Measurements from ENCODE around the gene LARGE1. TPM values are rescaled to one million over a fixed set of nuclear protein-coding genes. Genes with fewer than 3 reads are reported as not detected.

The LARGE1 gene
- total and polyA plus RNA-seq, 2 of the 13 experiments (the other 11 are each of a cell fraction or from before 2014, with no cell fraction given), result 8.4 to 11.0 TPM

GRCh38 chr22:33920927-33921524, 750 bp upstream of the LARGE1 start (continued):
- TF ChIP-seq PATZ1 (CRISPR knock-in tag; IDR thresholded peaks at IDR 0.05), result peak; percentile 59
- no peak for TF ChIP-seq PCBP2 (optimal IDR thresholded peaks at IDR 0.05; ENCODE audit: low read depth, low read length, poor library complexity, severe bottlenecking)
- TF ChIP-seq HDAC1 (CRISPR knock-in tag; IDR thresholded peaks at IDR 0.05), result peak; percentile 44; the same call in 1 of the 2 replicates
- TF ChIP-seq, protein P1, sequence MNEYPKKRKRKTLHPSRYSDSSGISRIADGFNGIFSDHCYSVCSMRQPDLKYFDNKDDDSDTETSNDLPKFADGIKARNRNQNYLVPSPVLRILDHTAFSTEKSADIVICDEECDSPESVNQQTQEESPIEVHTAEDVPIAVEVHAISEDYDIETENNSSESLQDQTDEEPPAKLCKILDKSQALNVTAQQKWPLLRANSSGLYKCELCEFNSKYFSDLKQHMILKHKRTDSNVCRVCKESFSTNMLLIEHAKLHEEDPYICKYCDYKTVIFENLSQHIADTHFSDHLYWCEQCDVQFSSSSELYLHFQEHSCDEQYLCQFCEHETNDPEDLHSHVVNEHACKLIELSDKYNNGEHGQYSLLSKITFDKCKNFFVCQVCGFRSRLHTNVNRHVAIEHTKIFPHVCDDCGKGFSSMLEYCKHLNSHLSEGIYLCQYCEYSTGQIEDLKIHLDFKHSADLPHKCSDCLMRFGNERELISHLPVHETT (CRISPR knock-in tag; conservative IDR thresholded peaks at IDR 0.05), result no peak
- TF ChIP-seq ZBTB4 (CRISPR knock-in tag; IDR thresholded peaks at IDR 0.05; ENCODE audit: borderline replicate concordance), result no peak
- TF ChIP-seq THAP8 (CRISPR knock-in tag; IDR thresholded peaks at IDR 0.05; ENCODE audit: borderline replicate concordance), result no peak
- TF ChIP-seq ZNF367 (CRISPR knock-in tag; IDR thresholded peaks at IDR 0.05; ENCODE audit: borderline replicate concordance), result no peak; the same call in 1 of the 2 replicates
- TF ChIP-seq ATF7-NPFF (CRISPR knock-in tag; IDR thresholded peaks at IDR 0.05; ENCODE audit: low read depth), result peak; percentile 15; the same call in 1 of the 2 replicates
- TF ChIP-seq, protein P2, sequence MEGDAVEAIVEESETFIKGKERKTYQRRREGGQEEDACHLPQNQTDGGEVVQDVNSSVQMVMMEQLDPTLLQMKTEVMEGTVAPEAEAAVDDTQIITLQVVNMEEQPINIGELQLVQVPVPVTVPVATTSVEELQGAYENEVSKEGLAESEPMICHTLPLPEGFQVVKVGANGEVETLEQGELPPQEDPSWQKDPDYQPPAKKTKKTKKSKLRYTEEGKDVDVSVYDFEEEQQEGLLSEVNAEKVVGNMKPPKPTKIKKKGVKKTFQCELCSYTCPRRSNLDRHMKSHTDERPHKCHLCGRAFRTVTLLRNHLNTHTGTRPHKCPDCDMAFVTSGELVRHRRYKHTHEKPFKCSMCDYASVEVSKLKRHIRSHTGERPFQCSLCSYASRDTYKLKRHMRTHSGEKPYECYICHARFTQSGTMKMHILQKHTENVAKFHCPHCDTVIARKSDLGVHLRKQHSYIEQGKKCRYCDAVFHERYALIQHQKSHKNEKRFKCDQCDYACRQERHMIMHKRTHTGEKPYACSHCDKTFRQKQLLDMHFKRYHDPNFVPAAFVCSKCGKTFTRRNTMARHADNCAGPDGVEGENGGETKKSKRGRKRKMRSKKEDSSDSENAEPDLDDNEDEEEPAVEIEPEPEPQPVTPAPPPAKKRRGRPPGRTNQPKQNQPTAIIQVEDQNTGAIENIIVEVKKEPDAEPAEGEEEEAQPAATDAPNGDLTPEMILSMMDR (CRISPR knock-in tag; IDR thresholded peaks at IDR 0.05), result 0 out of 2 replicates have a peak, but pooled peaks have one; percentile 7
- TF ChIP-seq SYNCRIP (IDR thresholded peaks at IDR 0.05; ENCODE audit: insufficient read depth, low read depth, low read length), result no peak
- TF ChIP-seq KLF12 (CRISPR knock-in tag; IDR thresholded peaks at IDR 0.05; ENCODE audit: borderline replicate concordance), result peak; percentile 30; the same call in 1 of the 2 replicates
- peak; percentile 49 to 87 for TF ChIP-seq POLR2A (IDR thresholded peaks at IDR 0.05; ENCODE audit: insufficient read depth in 1 of 2, low read depth in 2 of 2, low read length in 2 of 2)
- TF ChIP-seq, protein P3, sequence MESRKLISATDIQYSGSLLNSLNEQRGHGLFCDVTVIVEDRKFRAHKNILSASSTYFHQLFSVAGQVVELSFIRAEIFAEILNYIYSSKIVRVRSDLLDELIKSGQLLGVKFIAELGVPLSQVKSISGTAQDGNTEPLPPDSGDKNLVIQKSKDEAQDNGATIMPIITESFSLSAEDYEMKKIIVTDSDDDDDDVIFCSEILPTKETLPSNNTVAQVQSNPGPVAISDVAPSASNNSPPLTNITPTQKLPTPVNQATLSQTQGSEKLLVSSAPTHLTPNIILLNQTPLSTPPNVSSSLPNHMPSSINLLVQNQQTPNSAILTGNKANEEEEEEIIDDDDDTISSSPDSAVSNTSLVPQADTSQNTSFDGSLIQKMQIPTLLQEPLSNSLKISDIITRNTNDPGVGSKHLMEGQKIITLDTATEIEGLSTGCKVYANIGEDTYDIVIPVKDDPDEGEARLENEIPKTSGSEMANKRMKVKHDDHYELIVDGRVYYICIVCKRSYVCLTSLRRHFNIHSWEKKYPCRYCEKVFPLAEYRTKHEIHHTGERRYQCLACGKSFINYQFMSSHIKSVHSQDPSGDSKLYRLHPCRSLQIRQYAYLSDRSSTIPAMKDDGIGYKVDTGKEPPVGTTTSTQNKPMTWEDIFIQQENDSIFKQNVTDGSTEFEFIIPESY (CRISPR knock-in tag; IDR thresholded peaks at IDR 0.05), result no peak
- no peak for TF ChIP-seq ETV5 (CRISPR knock-in tag; IDR thresholded peaks at IDR 0.05; ENCODE audit: borderline replicate concordance)
- no peak for TF ChIP-seq SRF (IDR thresholded peaks at IDR 0.05; ENCODE audit: low read depth, low read length)
- TF ChIP-seq PTBP1 (IDR thresholded peaks at IDR 0.05; ENCODE audit: low read depth, low read length, poor library complexity, severe bottlenecking), result no peak
